Suprapubic skin (tissue), 4 donors: ENCODE data around the gene CRYGC. TPM values are rescaled to one million over a fixed set of nuclear protein-coding genes. Genes with fewer than 3 reads are reported as not detected.
"Not testable (repeated sequence)": the region's sequence is repeated elsewhere in the genome, so short reads cannot be mapped to it uniquely, and the experiment has no call there.

Experiments used
- DNase-seq, 2 donors: peaks; one replicate each; pipeline ENCODE4 v3.0.0-alpha.2; 2019; ENCODE audit warnings: low spot score in 2 of 2
- H3K27ac ChIP-seq: fragments of 200-600 bp; sonication (generic); one replicate; pipeline ENCODE4 v1.5.1; 2019
- H3K27me3 ChIP-seq: fragments of 200-600 bp; sonication (generic); one replicate; pipeline ENCODE4 v1.5.1; 2019
- H3K36me3 ChIP-seq: fragments of 200-600 bp; sonication (generic); one replicate; pipeline ENCODE4 v1.5.1; 2019
- H3K4me1 ChIP-seq: fragments of 200-600 bp; sonication (generic); one replicate; pipeline ENCODE4 v1.5.1; 2019
- H3K4me3 ChIP-seq: fragments of 200-600 bp; sonication (generic); one replicate; pipeline ENCODE4 v1.5.1; 2019; ENCODE audit warnings: mild to moderate bottlenecking
- H3K9me3 ChIP-seq: fragments of 200-600 bp; sonication (generic); one replicate; pipeline ENCODE4 v1.5.1; 2019
- CTCF ChIP-seq, 2 donors: fragments of 200-600 bp in 1 of 2; fragments of 450-650 bp in 1 of 2; sonication (generic) in 1 of 2; IDR thresholded peaks; one replicate each; pipeline ENCODE4 v1.5.1; 2016 to 2019; ENCODE audit warnings: antibody characterized with exemption in 2 of 2, mild to moderate bottlenecking in 1 of 2, moderate library complexity in 1 of 2
- EP300 ChIP-seq: sonication (generic); formaldehyde crosslinking; IDR thresholded peaks from one replicate; pipeline ENCODE4 v1.6.1; 2017; ENCODE audit warnings: antibody characterized with exemption
- POLR2A ChIP-seq, 2 donors: fragments of 450-650 bp; IDR thresholded peaks; one replicate each; pipeline ENCODE4 v1.6.1; 2017; ENCODE audit warnings: antibody characterized with exemption in 2 of 2, mild to moderate bottlenecking in 2 of 2, moderate library complexity in 2 of 2
- POLR2AphosphoS5 ChIP-seq, 3 donors: sonication (generic); formaldehyde crosslinking; IDR thresholded peaks; one replicate each; pipeline ENCODE4 v1.6.1; 2017; ENCODE audit warnings: antibody characterized with exemption in 3 of 3
- WGBS: methylation state at CpG from one replicate; pipeline ENCODE4 v1.1.5; 2018; 5-methylcytosine and 5-hydroxymethylcytosine counted together
- total RNA-seq, 4 donors: library from RNA; depleted of rRNA; stranded (reverse); fragments of >200 nt; gene quantifications; one replicate each; pipeline ENCODE4 v1.1.0, GENCODE V29; 2016

The CRYGC gene
- total RNA-seq, 4 donors from 2014 or later, result not detected

- Histone ChIP-seq H3K4me1 (no peaks in the 10 kb centered on the region), H3K36me3 (no peaks in the 10 kb centered on the region), H3K27ac (no peak overlapping the region), H3K9me3 (no peaks in the 10 kb centered on the region), H3K27me3 (peaks cover 3% of the 10 kb centered on the region), H3K4me3 (no peak overlapping the region)
- WGBS, result 77% methylated on average over 3 of the region's 3 CpGs
- no peak for DNase-seq
- TF ChIP-seq POLR2A (IDR thresholded peaks at IDR 0.05) (no peak), EP300 (no peak), CTCF (IDR thresholded peaks at IDR 0.05) (no peak), POLR2AphosphoS5 (IDR thresholded peaks at IDR 0.05) (no peak)
Observed at GRCh38 chr2:208103616-208104015, 26.0 kb downstream of the CRYGC start.

- no peaks in the 10 kb centered on the region for H3K36me3 ChIP-seq
- peaks cover under 1% of the 10 kb centered on the region for H3K27me3 ChIP-seq
- WGBS, result 45% methylated on average over 10 of the region's 10 CpGs
- no peak for TF ChIP-seq POLR2A (IDR thresholded peaks at IDR 0.05)
- no peak for TF ChIP-seq POLR2AphosphoS5 (IDR thresholded peaks at IDR 0.05)
- TF ChIP-seq EP300, result no peak
- no peak for TF ChIP-seq CTCF (IDR thresholded peaks at IDR 0.05)
- no peak overlapping the region for H3K4me3 ChIP-seq
- H3K27ac ChIP-seq, result no peak overlapping the region
- H3K4me1 ChIP-seq, result no peaks in the 10 kb centered on the region
- H3K9me3 ChIP-seq, result no peaks in the 10 kb centered on the region
- DNase-seq, result no peak
Observed at GRCh38 chr2:208101716-208102631, 27.7 kb downstream of the CRYGC start.

- no peaks in the 10 kb centered on the region for H3K9me3 ChIP-seq
- no peaks in the 10 kb centered on the region for H3K27me3 ChIP-seq
- TF ChIP-seq CTCF (IDR thresholded peaks at IDR 0.05), result no peak
- TF ChIP-seq POLR2A (IDR thresholded peaks at IDR 0.05), result no peak
- TF ChIP-seq EP300, result no peak
- no peak for TF ChIP-seq POLR2AphosphoS5 (IDR thresholded peaks at IDR 0.05)
- no peaks in the 10 kb centered on the region for H3K4me1 ChIP-seq
- no peak overlapping the region for H3K4me3 ChIP-seq
- 71% methylated on average over 13 of the region's 13 CpGs for WGBS
- no peaks in the 10 kb centered on the region for H3K36me3 ChIP-seq
- no peak for DNase-seq
- H3K27ac ChIP-seq, result no peak overlapping the region
Observed at GRCh38 chr2:208099682-208100470, 29.8 kb downstream of the CRYGC start.

- H3K27ac ChIP-seq, H3K4me1 ChIP-seq, H3K36me3 ChIP-seq, DNase-seq, H3K27me3 ChIP-seq, H3K9me3 ChIP-seq, H3K4me3 ChIP-seq: not testable (repeated sequence)
- WGBS, result 100% methylated on average over 1 of the region's 1 CpG
Observed at GRCh38 chr2:208098701-208099100, 30.9 kb downstream of the CRYGC start.

- Histone ChIP-seq H3K27me3 (no peaks in the 10 kb centered on the region), H3K9me3 (no peaks in the 10 kb centered on the region), H3K4me3 (no peak overlapping the region), H3K36me3 (no peaks in the 10 kb centered on the region), H3K4me1 (no peaks in the 10 kb centered on the region), H3K27ac (no peak overlapping the region)
- DNase-seq, result no peak
- WGBS, result 78% methylated on average over 2 of the region's 2 CpGs
- TF ChIP-seq CTCF (IDR thresholded peaks at IDR 0.05) (no peak), POLR2A (IDR thresholded peaks at IDR 0.05) (no peak), POLR2AphosphoS5 (IDR thresholded peaks at IDR 0.05) (no peak), EP300 (no peak)
Observed at GRCh38 chr2:208098267-208098666, 31.4 kb downstream of the CRYGC start.
